ENCODE results near the gene PITX2.

DNA sequence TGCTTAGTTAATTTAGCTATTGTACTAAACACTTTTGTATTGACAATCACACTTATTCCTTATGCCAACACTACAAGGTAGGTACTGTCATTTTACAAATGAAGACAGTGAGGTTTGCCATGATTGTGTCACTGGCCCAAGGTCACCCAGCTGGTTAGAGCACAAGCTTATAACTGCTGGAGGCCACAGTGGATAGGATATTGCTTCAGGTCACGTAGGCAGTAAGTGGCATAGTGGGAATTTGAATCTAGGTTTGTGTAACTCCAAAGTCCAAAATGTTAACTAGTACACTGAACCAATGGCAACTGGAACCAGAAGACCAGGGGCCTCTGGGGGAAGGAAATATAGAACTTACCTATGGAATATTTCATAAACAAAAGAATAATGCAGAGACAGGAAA, 21.1 kb upstream of the PITX2 start:
- TF ChIP-seq, protein P1, sequence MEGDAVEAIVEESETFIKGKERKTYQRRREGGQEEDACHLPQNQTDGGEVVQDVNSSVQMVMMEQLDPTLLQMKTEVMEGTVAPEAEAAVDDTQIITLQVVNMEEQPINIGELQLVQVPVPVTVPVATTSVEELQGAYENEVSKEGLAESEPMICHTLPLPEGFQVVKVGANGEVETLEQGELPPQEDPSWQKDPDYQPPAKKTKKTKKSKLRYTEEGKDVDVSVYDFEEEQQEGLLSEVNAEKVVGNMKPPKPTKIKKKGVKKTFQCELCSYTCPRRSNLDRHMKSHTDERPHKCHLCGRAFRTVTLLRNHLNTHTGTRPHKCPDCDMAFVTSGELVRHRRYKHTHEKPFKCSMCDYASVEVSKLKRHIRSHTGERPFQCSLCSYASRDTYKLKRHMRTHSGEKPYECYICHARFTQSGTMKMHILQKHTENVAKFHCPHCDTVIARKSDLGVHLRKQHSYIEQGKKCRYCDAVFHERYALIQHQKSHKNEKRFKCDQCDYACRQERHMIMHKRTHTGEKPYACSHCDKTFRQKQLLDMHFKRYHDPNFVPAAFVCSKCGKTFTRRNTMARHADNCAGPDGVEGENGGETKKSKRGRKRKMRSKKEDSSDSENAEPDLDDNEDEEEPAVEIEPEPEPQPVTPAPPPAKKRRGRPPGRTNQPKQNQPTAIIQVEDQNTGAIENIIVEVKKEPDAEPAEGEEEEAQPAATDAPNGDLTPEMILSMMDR (conservative IDR thresholded peaks at IDR 0.05; ENCODE audit: low read depth, low read length): no peak
- TF ChIP-seq EZH2 (IDR thresholded peaks at IDR 0.05; ENCODE audit: borderline replicate concordance, low read depth, low read length, poor library complexity, severe bottlenecking): no peak

Measured in A673 (cell line).